DOHH2 (cell line): ENCODE measurements around the gene NUP37.
"Not testable (repeated sequence)": the region's sequence is repeated elsewhere in the genome, so short reads cannot be mapped to it uniquely, and the experiment has no call there.

Source experiments
- H3F3A ChIP-seq: fragments of 200-600 bp; sonication (generic), shearing (Covaris generic); 2 replicates; pipeline ENCODE4 v1.6.0; 2016; ENCODE audit warnings: antibody characterized with exemption, mild to moderate bottlenecking; ENCODE audit not compliant: control insufficient read depth, insufficient read depth
- H3K27ac ChIP-seq: fragments of 200-600 bp; sonication (generic); 2 replicates; pipeline ENCODE4 v1.5.1; 2014; ENCODE audit warnings: low read depth, mild to moderate bottlenecking, low read length, moderate library complexity
- H3K27me3 ChIP-seq: fragments of 200-600 bp; sonication (generic); 2 replicates; pipeline ENCODE4 v1.6.1; 2014; ENCODE audit warnings: mild to moderate bottlenecking, low read length, mixed read lengths; ENCODE audit not compliant: control insufficient read depth
- H3K36me3 ChIP-seq: fragments of 200-600 bp; sonication (generic); 2 replicates; pipeline ENCODE4 v1.6.1; 2014; ENCODE audit warnings: mild to moderate bottlenecking, low read length, moderate library complexity, mixed read lengths; ENCODE audit not compliant: control insufficient read depth
- H3K4me1 ChIP-seq: fragments of 200-600 bp; sonication (generic); 2 replicates; pipeline ENCODE4 v1.6.1; 2014; ENCODE audit warnings: mild to moderate bottlenecking, low read length, mixed read lengths; ENCODE audit not compliant: control insufficient read depth
- H3K4me2 ChIP-seq: fragments of 200-600 bp; sonication (generic); 2 replicates; pipeline ENCODE4 v1.6.0; 2014; ENCODE audit warnings: mild to moderate bottlenecking, low read length, moderate library complexity
- H3K4me3 ChIP-seq: fragments of 200-600 bp; sonication (generic); 2 replicates; pipeline ENCODE4 v1.5.1; 2014; ENCODE audit warnings: mild to moderate bottlenecking, low read length, mixed read lengths
- H3K79me2 ChIP-seq: fragments of 200-600 bp; sonication (generic); 2 replicates; pipeline ENCODE4 v1.6.1; 2014; ENCODE audit warnings: mild to moderate bottlenecking, low read length, mixed read lengths; ENCODE audit not compliant: control insufficient read depth
- H3K9me2 ChIP-seq: fragments of 200-600 bp; sonication (generic); replicated peaks from 2 replicates; pipeline ENCODE4 v1.6.1; 2014; ENCODE audit warnings: mild to moderate bottlenecking, low read length, mixed read lengths; ENCODE audit not compliant: control insufficient read depth
- H3K9me3 ChIP-seq: fragments of 200-600 bp; sonication (generic); 2 replicates; pipeline ENCODE4 v1.6.1; 2014; ENCODE audit warnings: antibody characterized with exemption, low read length, mixed read lengths; ENCODE audit not compliant: control insufficient read depth, insufficient read depth
- H4K20me1 ChIP-seq: fragments of 200-600 bp; sonication (generic); 2 replicates; pipeline ENCODE4 v1.6.0; 2014; ENCODE audit warnings: low read depth, mild to moderate bottlenecking, antibody characterized with exemption, low read length, moderate library complexity; ENCODE audit not compliant: control insufficient read depth, insufficient read depth
- EZH2phosphoT487 ChIP-seq: fragments of 200-600 bp; sonication (generic); IDR thresholded peaks from 2 replicates; pipeline ENCODE4 v1.6.1; 2017; ENCODE audit warnings: borderline replicate concordance, mild to moderate bottlenecking, antibody characterized with exemption, low read length, moderate library complexity, mixed read lengths
- TF ChIP-seq, protein P1 (sequence below): fragments of 200-600 bp; sonication (generic); IDR thresholded peaks from one replicate; pipeline ENCODE4 v1.5.1; 2014; ENCODE audit warnings: antibody characterized with exemption, mild to moderate bottlenecking, low read depth, low read length; ENCODE audit not compliant: poor library complexity, severe bottlenecking

Gene NUP37, protein sequence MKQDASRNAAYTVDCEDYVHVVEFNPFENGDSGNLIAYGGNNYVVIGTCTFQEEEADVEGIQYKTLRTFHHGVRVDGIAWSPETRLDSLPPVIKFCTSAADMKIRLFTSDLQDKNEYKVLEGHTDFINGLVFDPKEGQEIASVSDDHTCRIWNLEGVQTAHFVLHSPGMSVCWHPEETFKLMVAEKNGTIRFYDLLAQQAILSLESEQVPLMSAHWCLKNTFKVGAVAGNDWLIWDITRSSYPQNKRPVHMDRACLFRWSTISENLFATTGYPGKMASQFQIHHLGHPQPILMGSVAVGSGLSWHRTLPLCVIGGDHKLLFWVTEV

DNA sequence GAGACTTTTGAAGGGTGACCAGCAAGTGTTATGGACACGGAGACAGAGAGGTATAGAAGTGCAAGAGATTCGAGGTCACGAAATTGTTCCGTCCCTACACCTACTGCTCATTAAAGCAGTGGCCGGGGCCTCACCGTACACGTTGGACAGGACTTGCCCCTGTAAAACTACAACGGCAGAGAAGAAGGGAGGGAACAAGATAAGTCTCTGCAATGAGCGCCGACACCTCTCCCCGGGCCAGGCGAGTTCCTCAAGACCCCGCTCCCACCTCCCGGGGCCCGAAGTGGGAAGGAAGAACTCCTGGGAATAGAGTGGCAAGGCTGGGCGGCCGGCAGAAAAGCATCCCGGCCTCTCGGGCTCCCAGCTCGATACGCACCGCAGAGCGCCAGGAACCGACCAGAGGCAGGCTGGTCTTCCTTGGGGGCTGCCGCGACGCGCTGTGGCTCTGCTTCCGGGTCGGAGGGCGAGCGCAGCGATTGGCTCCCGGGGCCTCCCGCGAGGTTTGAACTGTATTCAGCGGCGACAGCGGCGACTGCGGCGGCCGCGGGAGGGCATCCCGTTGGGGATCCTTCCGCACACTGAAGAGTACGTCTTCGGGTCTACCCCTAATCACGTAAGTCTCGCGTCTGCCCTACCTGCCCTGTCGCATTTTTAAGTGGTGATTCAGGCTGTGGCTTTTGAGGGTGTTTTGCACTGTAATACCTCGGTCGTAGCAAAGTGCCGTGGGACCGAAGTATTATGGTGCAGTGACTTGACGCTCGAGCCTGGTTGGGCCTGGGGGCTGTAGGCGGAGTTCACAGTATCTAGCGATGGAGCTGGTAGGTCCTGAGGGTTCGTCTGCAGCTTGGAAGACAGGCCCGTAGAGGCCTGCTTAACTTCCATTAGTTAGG lies at the start of gene NUP37, which contains the start of gene PARPBP:
TSS of gene NUP37 (minus strand) at position 441 of the 890 bp plus-strand sequence. CDS start 1,596 bp downstream, outside the sequence.
TSS of gene PARPBP (plus strand) at position 510 of the 890 bp plus-strand sequence. CDS start 3,706 bp downstream, outside the sequence.
- H3K9me3 ChIP-seq, result no peaks in the 10 kb centered on the region
- H3K9me2 ChIP-seq, result no peaks in the 10 kb centered on the region
- H4K20me1 ChIP-seq, result no peaks in the 10 kb centered on the region
- peaks cover 65% of the 10 kb centered on the region for H3K79me2 ChIP-seq
- H3K4me3 ChIP-seq, result peak within 1 kb of the TSS; percentile 84
- H3K27me3 ChIP-seq, result no peaks in the 10 kb centered on the region
- H3K4me2 ChIP-seq, result peak within 1 kb of the TSS; percentile 91
- H3F3A ChIP-seq, result no peaks in the 10 kb centered on the region; the same call in 1 of the 2 replicates
- peak within 1 kb of the TSS; percentile 67 for H3K27ac ChIP-seq
- H3K36me3 ChIP-seq, result peaks cover 73% of the 10 kb centered on the region
- TF ChIP-seq, protein P1, sequence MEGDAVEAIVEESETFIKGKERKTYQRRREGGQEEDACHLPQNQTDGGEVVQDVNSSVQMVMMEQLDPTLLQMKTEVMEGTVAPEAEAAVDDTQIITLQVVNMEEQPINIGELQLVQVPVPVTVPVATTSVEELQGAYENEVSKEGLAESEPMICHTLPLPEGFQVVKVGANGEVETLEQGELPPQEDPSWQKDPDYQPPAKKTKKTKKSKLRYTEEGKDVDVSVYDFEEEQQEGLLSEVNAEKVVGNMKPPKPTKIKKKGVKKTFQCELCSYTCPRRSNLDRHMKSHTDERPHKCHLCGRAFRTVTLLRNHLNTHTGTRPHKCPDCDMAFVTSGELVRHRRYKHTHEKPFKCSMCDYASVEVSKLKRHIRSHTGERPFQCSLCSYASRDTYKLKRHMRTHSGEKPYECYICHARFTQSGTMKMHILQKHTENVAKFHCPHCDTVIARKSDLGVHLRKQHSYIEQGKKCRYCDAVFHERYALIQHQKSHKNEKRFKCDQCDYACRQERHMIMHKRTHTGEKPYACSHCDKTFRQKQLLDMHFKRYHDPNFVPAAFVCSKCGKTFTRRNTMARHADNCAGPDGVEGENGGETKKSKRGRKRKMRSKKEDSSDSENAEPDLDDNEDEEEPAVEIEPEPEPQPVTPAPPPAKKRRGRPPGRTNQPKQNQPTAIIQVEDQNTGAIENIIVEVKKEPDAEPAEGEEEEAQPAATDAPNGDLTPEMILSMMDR, result peak; percentile 7
- no peak for TF ChIP-seq EZH2phosphoT487
- H3K4me1 ChIP-seq, result peaks cover 30% of the 10 kb centered on the region

DNA sequence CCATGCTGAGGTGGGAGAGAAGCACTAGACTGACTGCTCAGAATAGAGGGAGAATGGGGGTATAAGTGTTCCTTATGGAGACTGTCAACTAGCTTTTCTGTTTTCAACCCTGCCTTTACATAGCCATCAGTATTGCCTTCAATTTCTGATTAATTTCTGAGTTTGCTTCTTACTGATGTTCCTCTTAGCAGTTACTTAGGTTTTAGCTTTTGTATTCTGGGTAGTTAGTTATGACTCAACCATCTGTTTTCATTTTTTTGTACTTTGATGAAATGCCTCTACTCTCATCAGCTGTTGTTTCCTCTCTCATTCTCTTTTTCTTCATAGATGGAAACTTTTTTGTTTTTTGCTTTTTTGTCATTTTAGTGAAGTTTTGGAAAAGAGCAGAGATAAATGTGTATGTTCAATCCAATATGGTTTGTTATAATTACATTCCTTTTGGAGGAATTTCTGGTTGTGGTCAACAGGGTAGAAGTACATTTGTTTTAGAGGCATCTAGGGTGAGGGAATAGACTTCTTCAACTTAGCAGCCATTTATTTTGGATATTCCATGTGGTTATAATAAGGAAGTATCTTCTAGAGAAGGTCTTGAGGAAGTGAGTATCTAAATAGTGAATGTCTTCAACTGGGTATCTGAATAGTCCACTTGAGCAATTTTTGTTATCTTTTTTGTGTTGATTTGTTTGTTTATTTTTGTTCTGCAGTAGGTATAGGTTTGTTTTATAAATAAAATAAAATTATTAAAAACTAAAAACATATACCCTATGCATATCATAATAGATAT lies 48.1 kb upstream of the NUP37 start:
- Histone ChIP-seq H3K27ac (no peak overlapping the region), H3K9me2 (no peaks in the 10 kb centered on the region), H3K36me3 (peaks cover 59% of the 10 kb centered on the region), H3K4me2 (no peak overlapping the region), H3K27me3 (no peaks in the 10 kb centered on the region), H3F3A (no peaks in the 10 kb centered on the region), H4K20me1 (no peaks in the 10 kb centered on the region), H3K79me2 (no peaks in the 10 kb centered on the region), H3K4me1 (no peaks in the 10 kb centered on the region), H3K9me3 (no peaks in the 10 kb centered on the region), H3K4me3 (no peak overlapping the region)
- TF ChIP-seq, protein P1, result no peak
- no peak for TF ChIP-seq EZH2phosphoT487

DNA sequence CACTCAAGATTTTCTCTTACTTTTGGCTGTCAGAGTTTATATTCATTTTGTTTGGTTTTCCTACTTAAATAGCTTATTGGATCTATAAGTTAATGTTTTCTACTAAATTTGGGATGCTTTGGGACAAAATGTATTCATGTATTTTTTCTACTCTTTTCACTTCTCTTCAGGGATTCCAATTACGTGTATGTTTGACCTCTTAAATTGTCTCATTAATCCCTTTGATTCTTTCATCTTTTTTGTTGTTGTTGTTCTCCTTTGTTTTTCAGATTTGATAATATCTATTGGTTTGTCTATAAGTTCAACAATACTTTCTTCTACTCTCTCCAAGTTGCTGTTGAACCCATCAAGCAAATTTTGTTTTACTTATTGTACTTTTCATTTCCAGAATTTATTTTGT lies 43.5 kb upstream of the NUP37 start:
- Histone ChIP-seq H3K36me3 (peaks cover 28% of the 10 kb centered on the region), H3K4me1 (no peaks in the 10 kb centered on the region), H3K4me3 (no peak overlapping the region), H3K4me2 (no peak overlapping the region), H3K9me2 (no peaks in the 10 kb centered on the region), H4K20me1 (no peaks in the 10 kb centered on the region), H3F3A (no peaks in the 10 kb centered on the region), H3K79me2 (no peaks in the 10 kb centered on the region), H3K27ac (no peak overlapping the region), H3K9me3 (no peaks in the 10 kb centered on the region), H3K27me3 (no peaks in the 10 kb centered on the region)
- TF ChIP-seq, protein P1, result no peak
- no peak for TF ChIP-seq EZH2phosphoT487

DNA sequence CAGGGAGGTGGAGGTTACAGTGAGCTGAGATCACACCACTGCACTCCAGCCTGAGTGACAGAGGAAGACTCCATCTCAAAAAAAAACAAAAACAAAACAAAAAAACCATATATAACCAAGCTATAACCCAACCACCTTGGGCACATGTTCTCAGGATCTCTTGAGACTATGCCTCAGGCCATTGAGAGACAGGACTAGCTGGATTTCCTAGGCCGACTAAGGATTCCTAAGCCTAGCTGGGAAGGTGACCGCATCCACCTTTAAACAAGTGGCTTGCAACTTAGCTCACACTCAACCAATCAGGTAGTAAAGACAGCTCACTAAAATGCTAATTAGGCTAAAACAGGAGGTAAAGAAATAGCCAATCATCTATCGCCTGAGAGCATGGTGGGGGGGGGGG lies 35.3 kb upstream of the NUP37 start:
- H4K20me1 ChIP-seq, H3K27me3 ChIP-seq, H3K4me2 ChIP-seq: not testable (repeated sequence)

DNA sequence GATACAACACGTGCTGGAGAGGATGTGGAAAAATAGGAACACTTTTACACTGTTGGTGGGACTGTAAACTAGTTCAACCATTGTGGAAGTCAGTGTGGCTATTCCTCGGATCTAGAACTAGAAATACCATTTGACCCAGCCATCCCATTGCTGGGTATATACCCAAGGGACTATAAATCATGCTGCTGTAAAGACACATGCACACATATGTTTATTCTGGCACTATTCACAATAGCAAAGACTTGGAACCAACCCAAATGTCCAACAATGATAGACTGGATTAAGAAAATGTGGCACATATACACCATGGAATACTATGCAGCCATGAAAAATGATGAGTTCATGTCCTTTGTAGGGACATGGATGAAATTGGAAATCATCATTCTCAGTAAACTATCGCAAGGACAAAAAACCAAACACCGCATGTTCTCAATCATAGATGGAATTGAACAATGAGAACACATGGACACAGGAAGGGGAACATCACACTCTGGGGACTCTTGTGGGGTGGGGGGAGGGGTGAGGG lies 27.2 kb upstream of the NUP37 start:
- not testable (repeated sequence) for H4K20me1 ChIP-seq, H3K27me3 ChIP-seq, H3K9me3 ChIP-seq, H3K27ac ChIP-seq, H3K4me3 ChIP-seq, H3F3A ChIP-seq, H3K9me2 ChIP-seq, H3K4me2 ChIP-seq, H3K4me1 ChIP-seq
- Histone ChIP-seq H3K36me3 (peaks cover 39% of the 10 kb centered on the region), H3K79me2 (peaks cover 18% of the 10 kb centered on the region)

More for the DNA sequence above, 35.3 kb upstream of the NUP37 start:
- peaks cover 22% of the 10 kb centered on the region for H3K36me3 ChIP-seq
- not testable (repeated sequence) for H3F3A ChIP-seq, H3K9me2 ChIP-seq, H3K27ac ChIP-seq, H3K9me3 ChIP-seq, H3K4me1 ChIP-seq, H3K79me2 ChIP-seq, H3K4me3 ChIP-seq
